K562 (cell line): ENCODE results near the gene RMC1. TPM values are rescaled to one million over a fixed set of nuclear protein-coding genes. Genes with fewer than 3 reads are reported as not detected.

Source experiments
- AFF1 ChIP-seq, 2 experiments: fragments of 450-650 bp; IDR thresholded peaks; 2 replicates each; pipeline ENCODE4 v1.6.1; 2018; ENCODE audit warnings: mild to moderate bottlenecking in 2 of 2, low read depth in 1 of 2; ENCODE audit not compliant: partially characterized antibody in 2 of 2
- ATF3 ChIP-seq, 2 experiments: fragments of 450-650 bp in 1 of 2; sonication (generic) in 1 of 2; formaldehyde crosslinking in 1 of 2; IDR thresholded peaks in 1 of 2; conservative IDR thresholded peaks in 1 of 2; 2 replicates each; pipeline versions ENCODE4 v1.6.1 to v1.8.1; 2016 to 2023; ENCODE audit warnings: mild to moderate bottlenecking in 2 of 2, moderate library complexity in 2 of 2, inconsistent platforms in 1 of 2, missing genetic modification reagents in 1 of 2
- DPF2 ChIP-seq: fragments of 450-650 bp; IDR thresholded peaks from 2 replicates; pipeline ENCODE4 v1.6.1; 2016
- NONO ChIP-seq, 2 experiments: fragments of 200-400 bp in 1 of 2; fragments of 450-650 bp in 1 of 2; formaldehyde crosslinking in 1 of 2; IDR thresholded peaks; 2 replicates each; pipeline ENCODE4 v1.6.1; 2017; ENCODE audit warnings: low read depth in 2 of 2, mild to moderate bottlenecking in 2 of 2, moderate library complexity in 2 of 2, low read length in 1 of 2
- PYGO2 ChIP-seq: fragments of 450-650 bp; IDR thresholded peaks from 2 replicates; pipeline ENCODE4 v1.6.1; 2016; ENCODE audit warnings: mild to moderate bottlenecking, missing genetic modification characterization, moderate library complexity, missing compliant biosample characterization
- RBM39 ChIP-seq: fragments of 200-400 bp; formaldehyde crosslinking; optimal IDR thresholded peaks from 2 replicates; pipeline ENCODE3; 2018; ENCODE audit warnings: low read depth, low read length
- RCOR1 ChIP-seq, 2 experiments: IDR thresholded peaks; 2 replicates each; pipeline ENCODE4 v1.6.1; 2012; ENCODE audit warnings: low read depth in 2 of 2, low read length in 2 of 2, borderline replicate concordance in 1 of 2, improper control_type of control experiment in 1 of 2
- SOX6 ChIP-seq: fragments of 450-650 bp; IDR thresholded peaks from 2 replicates; pipeline ENCODE4 v1.6.1; 2014; ENCODE audit warnings: mild to moderate bottlenecking
- STAG1 ChIP-seq: sonication (generic); formaldehyde crosslinking; IDR thresholded peaks from 2 replicates; pipeline ENCODE4 v1.5.0; 2020; ENCODE audit warnings: missing genetic modification reagents, borderline replicate concordance
- ZNF12 ChIP-seq: sonication (generic); formaldehyde crosslinking; IDR thresholded peaks from 2 replicates; pipeline ENCODE4 v1.4.0; 2020; ENCODE audit warnings: mild to moderate bottlenecking, missing genetic modification reagents
- ZNF76 ChIP-seq: fragments of 250-450 bp; sonication (Bioruptor Pico); IDR thresholded peaks from 2 replicates; pipeline ENCODE4 v1.4.0; 2020; ENCODE audit warnings: mild to moderate bottlenecking, moderate library complexity, borderline replicate concordance
- polyA plus RNA-seq, 8 experiments: library from polyadenylated mRNA; depleted of rRNA in 4 of 8; stranded (reverse) in 5 of 8; unstranded in 3 of 8; fragments of >200 nt; fragmentation: Nextera tagmentation in 2 of 8; fragmentation: Illumina TruSeq in 1 of 8; extraction: Ambion mirVana in 2 of 8; extraction: Trizol in 1 of 8; gene quantifications; 2 replicates each; pipeline versions ENCODE4 v1.2.1 to v1.2.3, GENCODE V29; 2011 to 2014; ENCODE audit warnings: inconsistent platforms in 1 of 8, missing spikeins in 1 of 8
- total RNA-seq, 7 experiments: library from RNA; depleted of rRNA in 6 of 7; stranded (reverse); fragments of >200 nt in 6 of 7; fragmentation: Illumina TruSeq in 2 of 7; extraction: Trizol in 2 of 7; gene quantifications; 2 replicates each; pipeline versions ENCODE4 v1.2.1 to v1.2.3, GENCODE V29; 2011 to 2021; ENCODE audit warnings: low replicate concordance in 1 of 7
- TF ChIP-seq, protein P1 (sequence below): fragments of 450-650 bp; IDR thresholded peaks from 2 replicates; pipeline ENCODE4 v1.6.1; 2016; ENCODE audit warnings: low read depth

RMC1 gene
- total and polyA plus RNA-seq, 9 of the 15 experiments (the other 6 are each of a cell fraction or from before 2014, with no cell fraction given) = 7.5 to 42.4 (median 35.5) TPM

DNA sequence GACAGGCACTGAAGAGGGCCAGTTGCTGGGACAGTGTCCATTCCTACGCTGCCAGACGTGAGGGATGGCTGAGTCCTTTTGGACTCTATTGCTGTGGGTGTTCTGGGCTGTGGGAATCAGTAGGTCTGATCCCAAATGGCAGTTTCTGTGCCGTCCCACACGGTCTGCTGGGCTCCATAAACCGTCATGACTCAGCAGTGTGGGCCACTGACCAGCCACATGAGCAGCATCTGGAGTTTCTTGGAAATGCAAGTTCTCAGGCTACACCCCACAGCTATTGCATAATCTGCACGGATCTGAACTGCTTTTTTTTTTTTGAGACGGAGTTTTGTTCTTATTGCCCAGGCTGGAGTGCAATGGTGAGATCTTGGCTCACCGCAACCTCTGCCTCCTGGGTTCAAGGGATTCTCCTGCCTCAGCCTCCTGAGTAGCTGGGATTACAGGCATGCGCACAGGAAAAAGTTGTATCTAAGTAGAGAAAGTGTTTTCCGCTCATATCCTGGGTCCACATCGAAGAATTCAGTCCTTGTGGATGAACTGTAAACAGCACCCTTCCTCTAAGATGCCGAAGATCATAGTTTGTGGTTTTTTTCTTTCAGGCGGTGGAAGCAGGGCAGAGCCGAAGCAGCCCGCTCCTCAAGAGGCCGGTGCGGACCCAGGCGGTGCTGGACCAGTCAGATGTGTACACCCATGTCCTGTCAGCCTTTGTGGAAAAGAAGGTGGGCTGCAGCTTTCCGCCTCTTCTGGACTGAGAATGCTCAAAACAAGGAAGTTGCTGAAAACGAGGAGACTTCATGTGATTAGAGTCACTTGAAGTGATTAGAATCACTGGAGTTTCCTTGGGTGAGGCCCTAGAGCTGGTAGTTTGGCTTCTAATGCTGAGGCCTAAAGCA, 25.5 kb downstream of the RMC1 start (continued):
- TF ChIP-seq, protein P1, sequence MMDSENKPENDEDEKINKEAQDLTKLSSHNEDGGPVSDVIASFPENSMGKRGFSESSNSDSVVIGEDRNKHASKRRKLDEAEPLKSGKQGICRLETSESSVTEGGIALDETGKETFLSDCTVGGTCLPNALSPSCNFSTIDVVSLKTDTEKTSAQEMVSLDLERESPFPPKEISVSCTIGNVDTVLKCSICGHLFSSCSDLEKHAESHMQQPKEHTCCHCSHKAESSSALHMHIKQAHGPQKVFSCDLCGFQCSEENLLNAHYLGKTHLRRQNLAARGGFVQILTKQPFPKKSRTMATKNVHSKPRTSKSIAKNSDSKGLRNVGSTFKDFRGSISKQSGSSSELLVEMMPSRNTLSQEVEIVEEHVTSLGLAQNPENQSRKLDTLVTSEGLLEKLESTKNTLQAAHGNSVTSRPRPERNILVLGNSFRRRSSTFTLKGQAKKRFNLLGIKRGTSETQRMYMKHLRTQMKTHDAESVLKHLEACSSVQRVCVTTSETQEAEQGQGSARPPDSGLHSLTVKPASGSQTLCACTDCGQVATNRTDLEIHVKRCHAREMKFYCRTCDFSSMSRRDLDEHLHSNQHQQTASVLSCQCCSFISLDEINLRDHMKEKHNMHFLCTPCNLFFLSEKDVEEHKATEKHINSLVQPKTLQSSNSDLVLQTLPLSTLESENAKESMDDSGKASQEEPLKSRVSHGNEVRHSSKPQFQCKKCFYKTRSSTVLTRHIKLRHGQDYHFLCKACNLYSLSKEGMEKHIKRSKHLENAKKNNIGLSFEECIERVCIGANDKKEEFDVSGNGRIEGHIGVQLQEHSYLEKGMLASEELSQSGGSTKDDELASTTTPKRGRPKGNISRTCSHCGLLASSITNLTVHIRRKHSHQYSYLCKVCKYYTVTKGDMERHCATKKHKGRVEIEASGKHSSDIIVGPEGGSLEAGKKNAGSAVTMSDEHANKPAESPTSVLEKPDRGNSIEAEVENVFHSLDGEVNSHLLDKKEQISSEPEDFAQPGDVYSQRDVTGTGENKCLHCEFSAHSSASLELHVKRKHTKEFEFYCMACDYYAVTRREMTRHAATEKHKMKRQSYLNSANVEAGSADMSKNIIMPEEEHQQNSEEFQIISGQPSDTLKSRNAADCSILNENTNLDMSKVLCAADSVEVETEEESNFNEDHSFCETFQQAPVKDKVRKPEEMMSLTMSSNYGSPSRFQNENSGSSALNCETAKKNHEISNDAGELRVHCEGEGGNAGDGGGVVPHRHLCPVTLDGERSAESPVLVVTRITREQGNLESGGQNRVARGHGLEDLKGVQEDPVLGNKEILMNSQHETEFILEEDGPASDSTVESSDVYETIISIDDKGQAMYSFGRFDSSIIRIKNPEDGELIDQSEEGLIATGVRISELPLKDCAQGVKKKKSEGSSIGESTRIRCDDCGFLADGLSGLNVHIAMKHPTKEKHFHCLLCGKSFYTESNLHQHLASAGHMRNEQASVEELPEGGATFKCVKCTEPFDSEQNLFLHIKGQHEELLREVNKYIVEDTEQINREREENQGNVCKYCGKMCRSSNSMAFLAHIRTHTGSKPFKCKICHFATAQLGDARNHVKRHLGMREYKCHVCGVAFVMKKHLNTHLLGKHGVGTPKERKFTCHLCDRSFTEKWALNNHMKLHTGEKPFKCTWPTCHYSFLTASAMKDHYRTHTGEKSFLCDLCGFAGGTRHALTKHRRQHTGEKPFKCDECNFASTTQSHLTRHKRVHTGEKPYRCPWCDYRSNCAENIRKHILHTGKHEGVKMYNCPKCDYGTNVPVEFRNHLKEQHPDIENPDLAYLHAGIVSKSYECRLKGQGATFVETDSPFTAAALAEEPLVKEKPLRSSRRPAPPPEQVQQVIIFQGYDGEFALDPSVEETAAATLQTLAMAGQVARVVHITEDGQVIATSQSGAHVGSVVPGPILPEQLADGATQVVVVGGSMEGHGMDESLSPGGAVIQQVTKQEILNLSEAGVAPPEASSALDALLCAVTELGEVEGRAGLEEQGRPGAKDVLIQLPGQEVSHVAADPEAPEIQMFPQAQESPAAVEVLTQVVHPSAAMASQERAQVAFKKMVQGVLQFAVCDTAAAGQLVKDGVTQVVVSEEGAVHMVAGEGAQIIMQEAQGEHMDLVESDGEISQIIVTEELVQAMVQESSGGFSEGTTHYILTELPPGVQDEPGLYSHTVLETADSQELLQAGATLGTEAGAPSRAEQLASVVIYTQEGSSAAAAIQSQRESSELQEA = no peak
- 0 out of 4 replicates have a peak, but pooled peaks of 1 of the 2 experiments have one; percentile 69 for TF ChIP-seq NONO (IDR thresholded peaks at IDR 0.05; ENCODE audit: low read depth in 2 of 2, low read length in 1 of 2)
- no peak for TF ChIP-seq ZNF76
- peak; percentile 81 for TF ChIP-seq SOX6
- peak; percentile 39; the same call in 1 of the 2 replicates for TF ChIP-seq ZNF12 (CRISPR knock-in tag)
- no peak for TF ChIP-seq STAG1 (CRISPR knock-in tag)
- TF ChIP-seq RBM39 = no peak
- peak; percentile 54 to 83; a peak in 3 of 4 replicates for TF ChIP-seq RCOR1 (IDR thresholded peaks at IDR 0.05; ENCODE audit: borderline replicate concordance in 1 of 2, low read depth in 2 of 2, low read length in 2 of 2)
- TF ChIP-seq AFF1 (IDR thresholded peaks at IDR 0.05; ENCODE audit: low read depth in 1 of 2, partially characterized antibody in 2 of 2) = peak; percentile 57 to 85
- TF ChIP-seq PYGO2 (tag) = no peak
- peak; percentile 94 for TF ChIP-seq DPF2
- peak; percentile 96 for TF ChIP-seq ATF3 (IDR thresholded peaks at IDR 0.05)
- TF ChIP-seq ATF3 (CRISPR knock-in tag; conservative IDR thresholded peaks at IDR 0.05) = no peak; the same call in 1 of the 2 replicates
